SK-N-SH (cell line): ENCODE measurements around the gene PSMD1. TPM values are rescaled to one million over a fixed set of nuclear protein-coding genes. Genes with fewer than 3 reads are reported as not detected.

Experiments
- CTCF ChIA-PET: fragments of 300-600, 350-600 bp; formaldehyde crosslinking; extraction: SDS; loops from one replicate; lab custom pipeline; 2021; lab: Yijun Ruan, JAX
- POLR2A ChIA-PET: fragments of 350-600 bp; sonication (Branson Sonifier 250); formaldehyde crosslinking; extraction: SDS; loops from one replicate; lab custom pipeline; 2020; ENCODE audit warnings: antibody characterized with exemption, inconsistent platforms; lab: Yijun Ruan, JAX
- DNase-seq: peaks from one replicate; pipeline ENCODE4 v3.0.0; 2012
- H2AFZ ChIP-seq: fragments of 200-600 bp; sonication (generic); 2 replicates; pipeline ENCODE4 v1.8.1; 2016; ENCODE audit warnings: antibody characterized with exemption, mild to moderate bottlenecking, low read depth
- H3F3A ChIP-seq: fragments of 200-600 bp; sonication (generic); replicated peaks from 2 replicates; pipeline ENCODE3; 2016; ENCODE audit warnings: antibody characterized with exemption, mild to moderate bottlenecking; ENCODE audit not compliant: insufficient read depth
- H3K27ac ChIP-seq, 2 experiments: fragments of 200-500 bp in 1 of 2; fragments of 200-600 bp in 1 of 2; sonication (Bioruptor generic) in 1 of 2; sonication (generic), shearing (Covaris generic) in 1 of 2; 2 replicates each; pipeline versions ENCODE4 v1.5.1 to v1.6.1; 2014 to 2016; ENCODE audit warnings: low read depth in 2 of 2, inconsistent platforms in 1 of 2, low read length in 1 of 2, mild to moderate bottlenecking in 1 of 2, mixed read lengths in 1 of 2
- H3K27me3 ChIP-seq: fragments of 200-600 bp; sonication (generic), shearing (Covaris generic); 2 replicates; pipeline ENCODE4 v1.6.1; 2016; ENCODE audit warnings: mixed run types; ENCODE audit not compliant: insufficient read depth
- H3K36me3 ChIP-seq, 2 experiments: fragments of 200-500 bp in 1 of 2; fragments of 200-600 bp in 1 of 2; sonication (Bioruptor generic) in 1 of 2; sonication (generic) in 1 of 2; replicated peaks in 1 of 2; 2 replicates each; pipeline versions ENCODE3 to v1.5.1; 2014 to 2016; ENCODE audit warnings: low read length in 1 of 2, mild to moderate bottlenecking in 1 of 2; ENCODE audit not compliant: insufficient read depth in 2 of 2, control insufficient read depth in 1 of 2
- H3K4me1 ChIP-seq, 2 experiments: fragments of 200-500 bp in 1 of 2; fragments of 200-600 bp in 1 of 2; sonication (Bioruptor generic) in 1 of 2; sonication (generic), shearing (Covaris generic) in 1 of 2; 2 replicates each; pipeline versions ENCODE4 v1.5.1 to v1.6.1; 2014 to 2016; ENCODE audit warnings: low read depth in 1 of 2, low read length in 1 of 2, mixed run types in 1 of 2; ENCODE audit not compliant: insufficient read depth in 2 of 2, control insufficient read depth in 1 of 2
- H3K4me2 ChIP-seq: fragments of 200-600 bp; sonication (generic), shearing (Covaris generic); 2 replicates; pipeline ENCODE4 v1.6.1; 2017; ENCODE audit warnings: mixed run types
- H3K4me3 ChIP-seq, 2 experiments: fragments of 200-500 bp in 1 of 2; fragments of 200-600 bp in 1 of 2; sonication (Bioruptor generic) in 1 of 2; sonication (generic), shearing (Covaris generic) in 1 of 2; 2 replicates each; pipeline versions ENCODE4 v1.5.1 to v1.8.1; 2014 to 2016; ENCODE audit warnings: low read depth in 2 of 2, inconsistent platforms in 1 of 2, low read length in 1 of 2, mild to moderate bottlenecking in 1 of 2, mixed read lengths in 1 of 2, moderate library complexity in 1 of 2
- H3K79me2 ChIP-seq: fragments of 200-600 bp; sonication (generic); 2 replicates; pipeline ENCODE4 v1.8.1; 2017; ENCODE audit warnings: mild to moderate bottlenecking; ENCODE audit not compliant: insufficient read depth
- H3K9ac ChIP-seq: fragments of 200-600 bp; sonication (generic); 2 replicates; pipeline ENCODE4 v1.6.1; 2017; ENCODE audit warnings: mixed run types
- H3K9me2 ChIP-seq: fragments of 200-600 bp; sonication (generic); 2 replicates; pipeline ENCODE4 v1.6.1; 2017; ENCODE audit warnings: mixed run types
- H3K9me3 ChIP-seq: fragments of 200-600 bp; sonication (generic); 2 replicates; pipeline ENCODE4 v1.6.1; 2017; ENCODE audit warnings: mixed run types, mild to moderate bottlenecking, moderate library complexity
- H4K20me1 ChIP-seq: fragments of 200-600 bp; sonication (generic); 2 replicates; pipeline ENCODE4 v1.6.1; 2017; ENCODE audit warnings: mild to moderate bottlenecking, mixed run types; ENCODE audit not compliant: insufficient read depth
- CHD2 ChIP-seq: fragments of 150-350 bp; IDR thresholded peaks from 2 replicates; pipeline ENCODE4 v1.6.1; 2018; ENCODE audit warnings: low read length; ENCODE audit not compliant: partially characterized antibody
- CTCF ChIP-seq: fragments of 200-600 bp; sonication (generic); IDR thresholded peaks from 2 replicates; pipeline ENCODE4 v1.6.1; 2017; ENCODE audit warnings: antibody characterized with exemption, mild to moderate bottlenecking, moderate library complexity
- ELF1 ChIP-seq: IDR thresholded peaks from 2 replicates; pipeline ENCODE4 v1.4.0; 2012
- EP300 ChIP-seq, 2 experiments: IDR thresholded peaks; 2 replicates each; pipeline versions ENCODE4 v1.4.0 to v1.6.1; 2012; ENCODE audit warnings: borderline replicate concordance in 1 of 2, low read depth in 1 of 2, low read length in 1 of 2
- GABPA ChIP-seq: IDR thresholded peaks from 2 replicates; pipeline ENCODE4 v1.4.0; 2012; ENCODE audit warnings: low read depth, mild to moderate bottlenecking
- MEF2A ChIP-seq: IDR thresholded peaks from 2 replicates; pipeline ENCODE4 v1.4.0; 2012; ENCODE audit warnings: low read depth, borderline replicate concordance
- NFIC ChIP-seq: IDR thresholded peaks from 2 replicates; pipeline ENCODE4 v1.4.0; 2012; ENCODE audit warnings: borderline replicate concordance
- SIN3A ChIP-seq: IDR thresholded peaks from 2 replicates; pipeline ENCODE4 v1.6.1; 2012; ENCODE audit warnings: low read depth, mild to moderate bottlenecking, low read length, moderate library complexity, borderline replicate concordance
- TAF1 ChIP-seq: IDR thresholded peaks from 2 replicates; pipeline ENCODE4 v1.6.1; 2012; ENCODE audit warnings: low read depth, mild to moderate bottlenecking, low read length, moderate library complexity, borderline replicate concordance
- USF2 ChIP-seq: fragments of 150-350 bp; IDR thresholded peaks from 2 replicates; pipeline ENCODE4 v1.6.1; 2017; ENCODE audit warnings: antibody characterized with exemption, low read length, low read depth, borderline replicate concordance
- YY1 ChIP-seq: IDR thresholded peaks from 2 replicates; pipeline ENCODE4 v1.4.0; 2012; ENCODE audit warnings: low read depth, mild to moderate bottlenecking
- WGBS: methylation state at CpG from one replicate; pipeline ENCODE4 v1.1.6; 2017; ENCODE audit warnings: low lambda C conversion rate; 5-methylcytosine and 5-hydroxymethylcytosine counted together
- polyA plus RNA-seq, 3 experiments: library from polyadenylated mRNA; depleted of rRNA; stranded (reverse); fragments of >200 nt; gene quantifications; 2 replicates each; pipeline ENCODE4 v1.2.3, GENCODE V29; 2012
- TF ChIP-seq, protein P1 (sequence below): IDR thresholded peaks from 2 replicates; pipeline ENCODE4 v1.4.0; 2012; ENCODE audit warnings: low read depth, borderline replicate concordance
- TF ChIP-seq, protein P2 (sequence below): IDR thresholded peaks from 2 replicates; pipeline ENCODE4 v1.4.0; 2012; ENCODE audit warnings: low read depth, borderline replicate concordance

The PSMD1 gene
- polyA plus RNA-seq, 1 of the 3 experiments (the other 2 are of a cell fraction): 92.3 TPM

DNA sequence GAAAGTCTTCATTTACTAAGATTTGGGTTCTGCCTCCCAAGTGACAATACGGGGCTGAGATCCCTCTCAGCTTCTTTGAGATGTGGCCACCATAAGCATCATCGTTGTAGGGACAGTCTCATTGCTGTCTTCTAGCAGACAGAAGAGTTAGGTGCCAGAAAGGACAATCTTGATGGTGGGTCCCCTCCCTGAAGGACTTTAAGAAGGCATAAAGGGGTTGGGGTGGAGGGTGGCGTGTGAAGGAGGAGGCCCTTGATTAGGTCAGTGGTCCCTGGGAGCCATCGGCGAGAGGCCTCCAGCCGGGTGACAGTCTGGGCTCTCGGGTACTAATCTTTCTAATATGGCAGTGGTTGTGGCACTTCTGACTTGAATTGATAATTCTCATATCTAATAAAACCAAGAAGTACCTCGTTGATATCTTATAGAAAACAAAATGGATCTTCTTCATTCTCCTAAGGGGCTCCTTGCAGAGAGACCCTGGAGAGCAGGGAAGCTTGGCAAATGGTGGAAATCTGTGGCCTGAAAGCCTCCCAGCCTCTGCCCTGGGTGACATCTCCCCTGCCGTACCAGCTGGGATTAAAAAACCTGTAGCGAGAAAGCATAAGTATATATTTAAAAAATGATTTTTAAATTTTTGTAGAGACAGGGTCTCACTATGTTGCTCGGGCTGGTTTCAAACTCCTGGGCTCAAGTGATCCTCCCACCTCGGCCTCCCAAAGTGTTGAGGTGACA lies 7.2 kb upstream of the PSMD1 start:
- no peak overlapping the region for H3K4me2 ChIP-seq
- no peak overlapping the region for H2AFZ ChIP-seq
- H3K4me1 ChIP-seq: peaks cover 0 to 5% of the 10 kb centered on the region in 2 experiments; a peak in 1 of 4 replicates
- no peaks in the 10 kb centered on the region for H4K20me1 ChIP-seq
- H3K9me3 ChIP-seq: no peaks in the 10 kb centered on the region
- no peaks in the 10 kb centered on the region for H3K27me3 ChIP-seq
- TF ChIP-seq, protein P1, sequence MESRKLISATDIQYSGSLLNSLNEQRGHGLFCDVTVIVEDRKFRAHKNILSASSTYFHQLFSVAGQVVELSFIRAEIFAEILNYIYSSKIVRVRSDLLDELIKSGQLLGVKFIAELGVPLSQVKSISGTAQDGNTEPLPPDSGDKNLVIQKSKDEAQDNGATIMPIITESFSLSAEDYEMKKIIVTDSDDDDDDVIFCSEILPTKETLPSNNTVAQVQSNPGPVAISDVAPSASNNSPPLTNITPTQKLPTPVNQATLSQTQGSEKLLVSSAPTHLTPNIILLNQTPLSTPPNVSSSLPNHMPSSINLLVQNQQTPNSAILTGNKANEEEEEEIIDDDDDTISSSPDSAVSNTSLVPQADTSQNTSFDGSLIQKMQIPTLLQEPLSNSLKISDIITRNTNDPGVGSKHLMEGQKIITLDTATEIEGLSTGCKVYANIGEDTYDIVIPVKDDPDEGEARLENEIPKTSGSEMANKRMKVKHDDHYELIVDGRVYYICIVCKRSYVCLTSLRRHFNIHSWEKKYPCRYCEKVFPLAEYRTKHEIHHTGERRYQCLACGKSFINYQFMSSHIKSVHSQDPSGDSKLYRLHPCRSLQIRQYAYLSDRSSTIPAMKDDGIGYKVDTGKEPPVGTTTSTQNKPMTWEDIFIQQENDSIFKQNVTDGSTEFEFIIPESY: no peak
- TF ChIP-seq, protein P2, sequence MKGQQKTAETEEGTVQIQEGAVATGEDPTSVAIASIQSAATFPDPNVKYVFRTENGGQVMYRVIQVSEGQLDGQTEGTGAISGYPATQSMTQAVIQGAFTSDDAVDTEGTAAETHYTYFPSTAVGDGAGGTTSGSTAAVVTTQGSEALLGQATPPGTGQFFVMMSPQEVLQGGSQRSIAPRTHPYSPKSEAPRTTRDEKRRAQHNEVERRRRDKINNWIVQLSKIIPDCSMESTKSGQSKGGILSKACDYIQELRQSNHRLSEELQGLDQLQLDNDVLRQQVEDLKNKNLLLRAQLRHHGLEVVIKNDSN: no peak
- TF ChIP-seq ELF1 (no peak), EP300 (IDR thresholded peaks at IDR 0.05; ENCODE audit: borderline replicate concordance in 1 of 2, low read depth in 1 of 2, low read length in 1 of 2) (no peak), TAF1 (no peak), CTCF (no peak), GABPA (no peak)
- no peaks in the 10 kb centered on the region for H3F3A ChIP-seq
- no peak for DNase-seq
- H3K36me3 ChIP-seq: no peaks in the 10 kb centered on the region
- no peaks in the 10 kb centered on the region for H3K79me2 ChIP-seq
- H3K9ac ChIP-seq: no peak overlapping the region
- WGBS: 69% methylated on average over 12 of the region's 12 CpGs
- no peak overlapping the region for H3K27ac ChIP-seq
- no peak overlapping the region for H3K4me3 ChIP-seq
- ChIA-PET CTCF (interaction anchor here (1.0 to 1.2 kb wide), 2 partner anchors 62 to 219 kb away, joined by 3 to 6 read pairs; no protein-coding TSS in a partner anchor), POLR2A (no interaction called here)
- no peaks in the 10 kb centered on the region for H3K9me2 ChIP-seq

- Histone ChIP-seq H3K27ac (no peak overlapping the region), H3K9me2 (no peaks in the 10 kb centered on the region), H2AFZ (no peak overlapping the region), H3K9ac (no peak overlapping the region), H3K9me3 (no peaks in the 10 kb centered on the region), H3F3A (no peaks in the 10 kb centered on the region), H3K4me3 (no peak overlapping the region), H3K36me3 (no peaks in the 10 kb centered on the region), H3K4me2 (no peak overlapping the region), H3K27me3 (no peaks in the 10 kb centered on the region), H3K79me2 (no peaks in the 10 kb centered on the region), H4K20me1 (no peaks in the 10 kb centered on the region), H3K4me1 (peaks cover 0 to 5% of the 10 kb centered on the region in 2 experiments; a peak in 1 of 4 replicates)
- WGBS: 54% methylated on average over 6 of the region's 9 CpGs
- CTCF ChIA-PET: interaction anchor here (0.6 to 3.9 kb wide), 8 partner anchors 12 to 237 kb away, joined by 3 to 38 read pairs (median 3); partner anchors contain the start of gene C2orf72
- DNase-seq: no peak
- TF ChIP-seq NFIC (no peak), USF2 (no peak), CHD2 (no peak), SIN3A (no peak), ELF1 (no peak), MEF2A (no peak), YY1 (no peak)
- POLR2A ChIA-PET: no interaction called here
Observed at GRCh38 chr2:231050018-231050901, 6.4 kb upstream of the PSMD1 start.
